ENCODE results near the gene PRG2. TPM values are rescaled to one million over a fixed set of nuclear protein-coding genes. Genes with fewer than 3 reads are reported as not detected.
A peak's percentile ranks its signal among the peaks of the same experiment; 100 is the strongest.

Gene PRG2
- total and polyA plus RNA-seq, 9 of the 15 experiments (the other 6 are each of a cell fraction or from before 2014, with no cell fraction given): 1.8 to 78.0 (median 26.6) TPM

DNA sequence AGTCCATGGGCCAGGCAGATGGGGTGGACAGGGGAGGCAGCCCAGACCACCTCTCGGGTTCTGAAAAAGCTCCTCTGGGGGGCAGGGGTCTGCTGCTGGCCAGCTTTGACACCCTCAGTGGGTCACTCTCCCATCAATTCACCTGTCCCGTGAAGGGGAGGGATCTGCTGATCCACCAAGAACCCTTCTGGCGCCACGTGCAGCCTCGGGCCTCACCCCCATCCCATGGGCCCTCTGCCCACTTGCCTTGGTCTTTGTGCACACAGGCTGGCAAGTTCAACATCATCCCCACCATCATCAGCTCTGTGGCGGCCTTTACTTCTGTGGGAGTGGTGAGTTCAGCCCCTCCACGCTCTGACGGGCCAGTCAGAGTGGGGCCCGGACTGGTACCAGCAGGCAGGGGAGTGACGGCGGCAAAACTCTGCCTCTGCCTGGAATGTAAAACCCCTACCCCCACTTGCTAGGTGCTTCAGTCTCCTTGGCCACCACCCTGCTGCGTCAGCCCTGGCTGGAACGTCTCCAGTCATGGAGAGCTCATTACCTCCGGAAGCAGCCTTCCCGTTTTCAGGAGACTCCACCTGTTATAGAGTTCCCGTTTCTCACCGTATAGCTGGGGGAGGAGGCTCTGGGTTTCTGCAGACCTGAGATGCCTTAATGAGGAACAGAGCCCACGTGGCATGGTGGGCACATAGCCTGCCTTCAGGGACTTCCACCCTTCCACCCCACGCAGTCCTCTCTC is 22.2 kb downstream of the PRG2 start (continued):
- TF ChIP-seq TCF7 (IDR thresholded peaks at IDR 0.05; ENCODE audit: borderline replicate concordance) (no peak), NBN (IDR thresholded peaks at IDR 0.05; ENCODE audit: low read depth) (no peak), SMAD1 (IDR thresholded peaks at IDR 0.05; ENCODE audit: low read depth, low read length, partially characterized antibody) (no peak), FUS (optimal IDR thresholded peaks at IDR 0.05; ENCODE audit: low read depth, low read length) (no peak), ZC3H8 (IDR thresholded peaks at IDR 0.05) (no peak)

DNA sequence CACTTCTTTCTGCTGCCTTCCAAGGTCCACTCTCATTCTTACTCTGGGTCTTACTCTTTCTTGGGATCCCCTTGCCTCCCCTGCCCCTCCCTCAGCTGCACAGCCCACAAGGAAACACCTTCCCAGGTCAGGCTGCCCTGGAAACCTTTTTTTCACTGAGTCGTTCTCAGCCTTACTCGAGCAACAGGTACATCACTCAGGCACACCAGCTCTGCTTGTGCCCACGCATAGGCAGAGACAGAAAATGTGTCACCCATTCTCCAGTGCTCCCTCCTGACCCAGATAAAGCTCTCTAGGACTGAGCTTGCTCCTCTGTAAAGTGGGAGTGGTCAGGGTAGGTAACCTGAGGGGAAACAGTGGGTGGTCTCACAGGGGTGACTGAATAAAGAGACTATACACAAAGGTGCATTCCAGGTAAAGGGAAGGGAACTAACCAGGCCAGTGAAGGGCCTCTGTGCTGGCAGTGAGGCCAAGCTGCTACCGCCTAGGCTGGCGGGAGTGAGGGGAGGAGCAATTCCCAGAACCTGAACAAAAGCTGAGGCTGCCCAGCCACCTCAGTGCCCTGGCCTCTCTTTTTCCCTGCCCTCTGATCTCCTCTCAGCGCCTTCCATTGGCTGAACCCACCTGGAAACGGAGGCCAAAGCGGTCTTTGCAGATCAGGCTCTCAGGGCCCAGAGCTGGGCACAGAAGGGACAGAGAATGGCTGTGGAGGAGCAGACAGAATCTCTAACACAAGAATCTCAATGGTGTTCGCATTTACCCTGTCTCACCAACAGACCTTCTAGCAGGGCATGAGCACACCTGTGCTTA is 25.4 kb downstream of the PRG2 start:
- Histone ChIP-seq H3K4me1 (replicated peaks in 1 of 2; ENCODE audit: control insufficient read depth in 2 of 2, insufficient read depth in 2 of 2, low read length in 2 of 2) (peaks cover 10 to 18% of the 10 kb centered on the region in 2 experiments; a peak in 4 of 5 replicates), H3K27ac (ENCODE audit: extremely low read depth, low read depth, low read length) (no peak overlapping the region), H3K9ac (ENCODE audit: insufficient read depth in 1 of 2, low read depth in 2 of 2, low read length in 2 of 2) (peak overlapping the region in 1 of 2 experiments; percentile 18; a peak in 2 of 4 replicates), H3K4me2 (ENCODE audit: insufficient read depth, low read length) (no peak overlapping the region), H4K20me1 (replicated peaks; ENCODE audit: control insufficient read depth, insufficient read depth, low read length) (no peaks in the 10 kb centered on the region), H3K36me3 (ENCODE audit: control insufficient read depth, insufficient read depth, low read length) (no peaks in the 10 kb centered on the region), H3K79me2 (ENCODE audit: control insufficient read depth, insufficient read depth, low read length) (no peaks in the 10 kb centered on the region), H3K27me3 (ENCODE audit: control insufficient read depth in 2 of 2, insufficient read depth in 2 of 2, low read length in 2 of 2) (no peaks in the 10 kb centered on the region), H2AFZ (ENCODE audit: low read depth, low read length) (no peak overlapping the region), H3K9me1 (ENCODE audit: control insufficient read depth, insufficient read depth, low read length) (no peaks in the 10 kb centered on the region), H3K4me3 (no peak overlapping the region), H3K9me3 (replicated peaks; ENCODE audit: control insufficient read depth, insufficient read depth, low read depth, low read length) (no peaks in the 10 kb centered on the region)
- no peak for ATAC-seq
- ChIA-PET POLR2A (interaction anchor here (0.8 kb wide), 1 partner anchor 59 kb away, joined by 4 read pairs; no protein-coding TSS in a partner anchor), CTCF (ENCODE audit: low intra/inter-chr PET ratio) (no interaction called here)
- no peak for FAIRE-seq
- DNase-seq (ENCODE audit: extremely low read depth in 1 of 4, low spot score in 3 of 4): no peak
- WGBS (ENCODE audit: insufficient coverage, low coverage, missing lambda C conversion rate): 42% methylated on average over 9 of the region's 9 CpGs
- intact Hi-C loops (cut with micrococcal nuclease) (no loop called here), in situ Hi-C loops (cut with MboI) (no loop called here)
- BruUV-seq (replicated peaks): no TSS peak
- TF ChIP-seq, protein P1, sequence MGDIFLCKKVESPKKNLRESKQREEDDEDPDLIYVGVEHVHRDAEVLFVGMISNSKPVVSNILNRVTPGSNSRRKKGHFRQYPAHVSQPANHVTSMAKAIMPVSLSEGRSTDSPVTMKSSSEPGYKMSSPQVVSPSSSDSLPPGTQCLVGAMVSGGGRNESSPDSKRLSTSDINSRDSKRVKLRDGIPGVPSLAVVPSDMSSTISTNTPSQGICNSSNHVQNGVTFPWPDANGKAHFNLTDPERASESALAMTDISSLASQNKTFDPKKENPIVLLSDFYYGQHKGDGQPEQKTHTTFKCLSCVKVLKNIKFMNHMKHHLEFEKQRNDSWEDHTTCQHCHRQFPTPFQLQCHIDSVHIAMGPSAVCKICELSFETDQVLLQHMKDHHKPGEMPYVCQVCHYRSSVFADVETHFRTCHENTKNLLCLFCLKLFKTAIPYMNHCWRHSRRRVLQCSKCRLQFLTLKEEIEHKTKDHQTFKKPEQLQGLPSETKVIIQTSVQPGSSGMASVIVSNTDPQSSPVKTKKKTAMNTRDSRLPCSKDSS (IDR thresholded peaks at IDR 0.05; ENCODE audit: low read depth, partially characterized antibody): no peak
- TF ChIP-seq EGR1 (conservative IDR thresholded peaks at IDR 0.05): 0 out of 2 replicates have a peak, but pooled peaks have one; percentile 16

Measured in K562 (cell line).